GM12891 (cell line): ENCODE results near the gene PNLIPRP2.

Source experiments
- PAX5 ChIP-seq: IDR thresholded peaks from 2 replicates; pipeline ENCODE4 v1.6.1; 2011; ENCODE audit warnings: low read length, moderate library complexity, mild to moderate bottlenecking; ENCODE audit not compliant: insufficient read depth, severe bottlenecking
- POLR2A ChIP-seq: IDR thresholded peaks from 2 replicates; pipeline ENCODE4 v1.6.1; 2011; ENCODE audit warnings: low read depth, low read length, control low read depth
- POLR2AphosphoS5 ChIP-seq: IDR thresholded peaks from 2 replicates; pipeline ENCODE4 v1.6.1; 2011; ENCODE audit warnings: low read depth, low read length, control low read depth
- SPI1 ChIP-seq: IDR thresholded peaks from 2 replicates; pipeline ENCODE4 v1.6.1; 2011; ENCODE audit warnings: low read depth, low read length, control low read depth
- TAF1 ChIP-seq: IDR thresholded peaks from 2 replicates; pipeline ENCODE4 v1.6.1; 2011; ENCODE audit warnings: low read depth, low read length, control low read depth

- TF ChIP-seq POLR2A (no peak), TAF1 (no peak), POLR2AphosphoS5 (no peak), PAX5 (no peak), SPI1 (no peak)
These were observed 34.1 kb downstream of the PNLIPRP2 start for GRCh38 chr10:116654816-116655215.
